Breast epithelium (tissue), 4 donors: Measurements from ENCODE around the gene PHF21B. TPM values are rescaled to one million over a fixed set of nuclear protein-coding genes. Genes with fewer than 3 reads are reported as not detected.
A peak's percentile ranks its signal among the peaks of the same experiment; 100 is the strongest.

Experiments used
- DNase-seq, 2 donors: peaks; one replicate each; pipeline ENCODE4 v3.0.0-alpha.2; 2019; ENCODE audit warnings: low spot score in 2 of 2
- H3K27ac ChIP-seq, 2 donors: fragments of 200-600 bp; sonication (generic) in 1 of 2; one replicate each; pipeline ENCODE4 v1.5.1; 2016 to 2019; ENCODE audit warnings: mild to moderate bottlenecking in 1 of 2
- H3K27me3 ChIP-seq, 2 donors: fragments of 200-600 bp; sonication (generic) in 1 of 2; one replicate each; pipeline versions ENCODE4 v1.5.1 to v1.6.0; 2017 to 2019; ENCODE audit warnings: control low read depth in 1 of 2, mild to moderate bottlenecking in 1 of 2
- H3K36me3 ChIP-seq: fragments of 200-600 bp; one replicate; pipeline ENCODE4 v1.5.1; 2019
- H3K4me1 ChIP-seq, 2 donors: fragments of 200-600 bp; sonication (generic); one replicate each; pipeline ENCODE4 v1.5.1; 2016 to 2019; ENCODE audit warnings: control low read depth in 1 of 2
- H3K4me3 ChIP-seq, 3 donors: fragments of 200-600 bp; sonication (generic); 1 replicate in 2 of 3; 2 replicates in 1 of 3; pipeline ENCODE4 v1.5.1; 2016 to 2019; ENCODE audit warnings: mild to moderate bottlenecking in 3 of 3, moderate library complexity in 2 of 3
- H3K9me3 ChIP-seq, 2 donors: fragments of 200-600 bp; sonication (generic) in 1 of 2; one replicate each; pipeline ENCODE4 v1.5.1; 2016 to 2019; ENCODE audit warnings: control low read depth in 1 of 2
- POLR2A ChIP-seq: fragments of 450-650 bp; IDR thresholded peaks from one replicate; pipeline ENCODE4 v1.6.1; 2016; ENCODE audit warnings: antibody characterized with exemption, mild to moderate bottlenecking, moderate library complexity
- POLR2AphosphoS5 ChIP-seq, 3 donors: sonication (generic); formaldehyde crosslinking; IDR thresholded peaks; one replicate each; pipeline ENCODE4 v1.6.1; 2017; ENCODE audit warnings: antibody characterized with exemption in 3 of 3
- intact Hi-C: fragments of 100-400 bp; cut with DNase I; formaldehyde crosslinking; loops from one replicate; pipeline ENCODE4 v1.15.1; 2023; ENCODE audit warnings: low total_unique reads
- total RNA-seq, 3 donors: library from RNA; depleted of rRNA; stranded (reverse); fragments of >200 nt; gene quantifications; one replicate each; pipeline ENCODE4 v1.1.0, GENCODE V29; 2016
- TF ChIP-seq, protein P1 (sequence below), 3 donors: fragments of 450-650 bp; IDR thresholded peaks; one replicate each; pipeline ENCODE4 v1.5.1; 2016 to 2017; ENCODE audit warnings: antibody characterized with exemption in 3 of 3, mild to moderate bottlenecking in 3 of 3, moderate library complexity in 3 of 3

PHF21B gene
- total RNA-seq, 3 donors from 2014 or later, result 3.6 to 4.1 TPM; not detected in 1

DNA sequence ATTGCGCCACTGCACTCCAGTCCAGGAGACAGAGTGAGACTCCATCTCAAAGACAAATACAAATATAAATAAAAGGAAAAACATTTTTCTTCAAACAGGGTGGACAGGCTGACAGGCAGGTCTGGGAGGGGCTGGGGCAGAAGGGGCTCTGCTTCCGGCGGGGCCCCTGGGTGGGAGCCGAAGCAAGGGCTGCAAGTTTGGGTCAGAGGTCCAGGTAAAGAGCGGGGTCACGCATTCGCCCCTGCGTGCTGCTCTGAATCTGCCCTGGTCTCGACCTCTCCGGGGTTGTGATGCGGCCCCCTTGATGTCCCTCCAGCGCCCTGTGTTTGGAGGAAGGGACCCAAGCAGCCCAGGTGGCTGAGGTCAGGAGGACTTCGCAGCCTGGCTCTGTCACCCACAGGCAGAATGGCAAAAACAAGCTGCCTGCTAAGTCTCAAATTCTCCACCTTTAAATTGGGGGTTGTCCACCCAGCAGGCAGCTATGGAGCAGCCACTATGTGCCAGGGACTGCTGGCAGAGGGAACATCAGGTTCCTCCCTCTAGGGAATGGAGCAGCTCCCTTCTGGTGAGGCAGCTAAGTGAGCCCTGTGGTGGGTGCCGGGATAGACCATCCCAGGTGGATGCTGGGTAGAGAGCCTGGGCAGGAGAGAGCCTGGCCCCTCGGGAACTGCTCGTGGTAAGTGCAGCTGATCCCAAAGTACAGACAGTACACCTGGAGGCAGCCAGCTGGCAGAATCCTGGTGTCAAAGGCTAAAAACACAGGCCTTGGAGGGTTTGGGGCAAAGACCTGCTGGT lies 10.3 kb upstream of the PHF21B start:
- H3K27ac ChIP-seq, result no peak overlapping the region
- H3K27me3 ChIP-seq, result peaks cover 0 to 25% of the 10 kb centered on the region in 2 donors

DNA sequence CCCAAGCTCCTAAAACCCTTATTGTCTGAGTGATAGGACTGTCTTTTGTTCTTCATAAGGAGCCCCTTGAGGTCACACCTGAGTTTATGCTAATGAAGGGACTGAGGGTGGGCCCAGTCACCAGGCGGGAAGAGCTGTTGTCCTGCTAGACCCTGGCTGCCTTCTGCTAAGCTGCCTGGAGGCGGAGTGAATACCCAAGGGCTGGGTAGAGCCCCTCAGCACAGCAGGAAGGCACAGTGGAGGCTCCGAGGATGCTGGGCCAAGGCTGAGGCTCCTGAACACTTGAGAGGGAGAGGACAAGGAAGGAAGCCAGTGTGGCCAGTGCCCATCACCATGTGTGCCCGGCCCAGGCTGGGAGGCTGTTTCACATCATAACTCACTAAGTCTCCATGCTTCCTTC lies 4.8 kb upstream of the PHF21B start:
- intact Hi-C loops, result no loop called here
- TF ChIP-seq, protein P1, sequence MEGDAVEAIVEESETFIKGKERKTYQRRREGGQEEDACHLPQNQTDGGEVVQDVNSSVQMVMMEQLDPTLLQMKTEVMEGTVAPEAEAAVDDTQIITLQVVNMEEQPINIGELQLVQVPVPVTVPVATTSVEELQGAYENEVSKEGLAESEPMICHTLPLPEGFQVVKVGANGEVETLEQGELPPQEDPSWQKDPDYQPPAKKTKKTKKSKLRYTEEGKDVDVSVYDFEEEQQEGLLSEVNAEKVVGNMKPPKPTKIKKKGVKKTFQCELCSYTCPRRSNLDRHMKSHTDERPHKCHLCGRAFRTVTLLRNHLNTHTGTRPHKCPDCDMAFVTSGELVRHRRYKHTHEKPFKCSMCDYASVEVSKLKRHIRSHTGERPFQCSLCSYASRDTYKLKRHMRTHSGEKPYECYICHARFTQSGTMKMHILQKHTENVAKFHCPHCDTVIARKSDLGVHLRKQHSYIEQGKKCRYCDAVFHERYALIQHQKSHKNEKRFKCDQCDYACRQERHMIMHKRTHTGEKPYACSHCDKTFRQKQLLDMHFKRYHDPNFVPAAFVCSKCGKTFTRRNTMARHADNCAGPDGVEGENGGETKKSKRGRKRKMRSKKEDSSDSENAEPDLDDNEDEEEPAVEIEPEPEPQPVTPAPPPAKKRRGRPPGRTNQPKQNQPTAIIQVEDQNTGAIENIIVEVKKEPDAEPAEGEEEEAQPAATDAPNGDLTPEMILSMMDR (IDR thresholded peaks at IDR 0.05), result no peak
- TF ChIP-seq POLR2AphosphoS5 (IDR thresholded peaks at IDR 0.05), result no peak
- TF ChIP-seq POLR2A, result no peak
- Histone ChIP-seq H3K27ac (no peak overlapping the region), H3K9me3 (no peaks in the 10 kb centered on the region), H3K27me3 (peaks cover 0 to 31% of the 10 kb centered on the region in 2 donors), H3K4me1 (no peaks in the 10 kb centered on the region), H3K4me3 (no peak overlapping the region), H3K36me3 (no peaks in the 10 kb centered on the region)
- DNase-seq, result no peak

More for the DNA sequence above, 10.3 kb upstream of the PHF21B start:
- H3K36me3 ChIP-seq, result no peaks in the 10 kb centered on the region
- intact Hi-C loops, result loop anchor here (5.0 kb wide), 1 partner anchor 558 kb away; no protein-coding TSS in a partner anchor
- H3K9me3 ChIP-seq, result no peaks in the 10 kb centered on the region
- no peaks in the 10 kb centered on the region for H3K4me1 ChIP-seq
- no peak for DNase-seq
- H3K4me3 ChIP-seq, result no peak overlapping the region
- TF ChIP-seq POLR2AphosphoS5 (IDR thresholded peaks at IDR 0.05) (no peak), POLR2A (no peak)
- TF ChIP-seq, protein P1 (IDR thresholded peaks at IDR 0.05), result no peak

DNA sequence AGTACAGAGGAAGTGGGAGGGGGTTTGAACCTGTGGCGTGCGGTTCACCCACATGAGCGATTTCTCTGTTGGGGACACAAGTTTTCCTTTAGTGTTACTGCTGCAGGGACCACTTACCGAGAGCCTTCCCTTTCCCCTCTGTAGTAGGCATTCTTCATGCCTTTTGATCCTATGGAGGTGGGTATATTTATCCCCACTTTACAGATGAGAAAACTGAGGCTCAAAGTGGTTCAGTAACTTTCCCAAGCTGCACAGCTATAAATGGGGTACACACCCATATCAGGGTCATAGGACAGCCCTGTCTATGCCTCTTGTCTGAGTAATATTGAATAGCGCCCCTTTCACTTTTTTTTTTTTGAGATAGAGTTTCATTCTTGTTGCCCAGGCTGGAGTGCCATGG lies 3.3 kb upstream of the PHF21B start:
- intact Hi-C loops, result no loop called here
- Histone ChIP-seq H3K27me3 (peaks cover 0 to 34% of the 10 kb centered on the region in 2 donors), H3K36me3 (no peaks in the 10 kb centered on the region), H3K27ac (no peak overlapping the region), H3K4me3 (no peak overlapping the region), H3K9me3 (no peaks in the 10 kb centered on the region), H3K4me1 (peaks cover 0 to 10% of the 10 kb centered on the region in 2 donors)
- TF ChIP-seq POLR2A (no peak), POLR2AphosphoS5 (IDR thresholded peaks at IDR 0.05) (no peak)
- DNase-seq, result no peak

DNA sequence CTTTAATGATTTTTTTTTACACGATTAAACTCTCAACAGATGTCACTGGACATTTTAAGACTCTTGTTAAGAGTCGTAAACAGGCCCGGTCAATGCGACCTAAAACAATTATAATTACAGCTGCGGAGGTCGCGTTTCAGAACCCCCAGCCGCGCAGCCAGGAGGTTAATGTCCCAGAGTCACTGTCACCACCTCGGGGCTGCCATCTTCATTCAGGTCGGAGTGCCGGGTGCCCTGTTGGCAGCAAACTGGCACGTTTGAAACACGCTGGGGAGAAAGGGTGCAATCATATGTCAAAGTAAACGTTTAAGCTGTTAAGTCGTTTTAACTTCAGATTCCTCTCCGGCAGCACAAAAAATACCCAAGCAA lies 711 bp upstream of the PHF21B start:
- Histone ChIP-seq H3K4me1 (peaks cover 0 to 10% of the 10 kb centered on the region in 2 donors), H3K27me3 (peaks cover 3 to 34% of the 10 kb centered on the region in 2 donors), H3K27ac (no peak overlapping the region), H3K4me3 (peak overlapping the region; percentile 39 to 74 (median 62)), H3K9me3 (no peaks in the 10 kb centered on the region), H3K36me3 (no peaks in the 10 kb centered on the region)
- TF ChIP-seq POLR2AphosphoS5 (IDR thresholded peaks at IDR 0.05), result no peak
- TF ChIP-seq, protein P1 (IDR thresholded peaks at IDR 0.05), result no peak
- TF ChIP-seq POLR2A, result no peak
- DNase-seq, result no peak
- intact Hi-C loops, result no loop called here

DNA sequence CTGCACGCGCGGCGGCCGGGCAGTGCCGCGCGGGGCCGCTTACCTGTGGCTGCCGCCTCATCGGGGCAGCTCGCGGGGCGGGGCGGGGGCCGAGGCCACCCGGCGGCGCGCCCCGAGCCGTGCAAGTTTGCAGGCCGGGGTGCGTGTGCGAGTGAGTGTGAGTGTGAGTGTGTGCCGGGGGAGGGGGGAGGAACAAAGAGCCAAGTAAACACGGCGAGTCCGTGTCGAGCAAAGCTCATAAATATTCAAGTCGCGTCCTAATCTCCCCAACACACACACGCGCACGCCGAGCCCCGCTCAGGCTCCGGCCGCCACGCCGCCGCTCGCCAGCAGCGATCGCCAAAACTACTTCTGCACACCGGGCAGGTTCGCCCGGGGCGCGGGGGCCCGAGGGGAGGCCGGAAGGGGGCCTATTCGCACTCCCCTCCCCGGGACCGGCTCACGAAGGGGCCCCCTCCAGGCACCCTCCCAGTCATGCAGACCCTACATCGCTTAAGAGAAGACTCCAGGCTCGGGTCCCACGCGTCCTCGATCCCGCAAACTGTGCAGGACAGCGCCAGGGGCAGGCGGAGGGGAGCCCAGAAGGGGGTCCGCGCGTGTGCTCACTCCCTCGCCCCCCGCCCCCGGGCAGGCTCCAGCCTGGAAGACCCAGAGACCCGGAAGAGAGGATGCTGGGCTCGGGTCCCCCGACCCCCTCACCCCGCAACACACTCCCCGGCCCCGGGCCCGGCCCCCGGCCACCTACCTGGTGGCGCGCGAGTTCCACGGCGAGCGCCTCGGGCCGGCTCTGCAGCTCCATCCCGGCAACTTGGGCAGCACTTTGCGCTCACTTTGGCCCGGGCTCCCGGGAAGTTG lies 827 bp downstream of the PHF21B start:
- peaks cover 3 to 30% of the 10 kb centered on the region in 2 donors for H3K27me3 ChIP-seq
- H3K4me3 ChIP-seq, result peak overlapping the region; percentile 39 to 74 (median 62)

More for the DNA sequence above, 827 bp downstream of the PHF21B start:
- no peak for TF ChIP-seq POLR2AphosphoS5 (IDR thresholded peaks at IDR 0.05)
- TF ChIP-seq, protein P1 (IDR thresholded peaks at IDR 0.05), result no peak
- TF ChIP-seq POLR2A, result no peak
- Histone ChIP-seq H3K27ac (peak overlapping the region in 1 of 2 donors; percentile 85), H3K4me1 (peaks cover 0 to 10% of the 10 kb centered on the region in 2 donors), H3K9me3 (no peaks in the 10 kb centered on the region), H3K36me3 (no peaks in the 10 kb centered on the region)
- intact Hi-C loops, result no loop called here
- DNase-seq, result no peak
